DND-41 (cell line): Measurements from ENCODE around the gene DSCAM.
A peak's percentile ranks its signal among the peaks of the same experiment; 100 is the strongest.

ENCODE experiments used
- ATAC-seq: fragments of 200-7000 bp; cut with Tn5 transposase; 3 replicates; pipeline ENCODE4 v1.9.1; 2021; ENCODE audit warnings: low read depth; ENCODE audit not compliant: insufficient read depth
- DNase-seq: peaks from one replicate; pipeline ENCODE4 v3.0.0-alpha.2; 2020
- H2AFZ ChIP-seq: 2 replicates; pipeline ENCODE4 v1.6.0; 2012; ENCODE audit warnings: low read depth, low read length
- H3K27ac ChIP-seq: 2 replicates; pipeline ENCODE4 v1.5.1; 2012; ENCODE audit warnings: low read length, inconsistent platforms
- H3K27me3 ChIP-seq: fragments of 200-600 bp; sonication (generic); 2 replicates; pipeline ENCODE4 v1.6.0; 2012; ENCODE audit warnings: low read length, mild to moderate bottlenecking, inconsistent platforms; ENCODE audit not compliant: insufficient read depth, poor library complexity
- H3K36me3 ChIP-seq: 2 replicates; pipeline ENCODE4 v1.5.1; 2012; ENCODE audit warnings: low read length, inconsistent platforms; ENCODE audit not compliant: insufficient read depth
- H3K4me1 ChIP-seq: 2 replicates; pipeline ENCODE4 v1.5.1; 2012; ENCODE audit warnings: mild to moderate bottlenecking, low read length; ENCODE audit not compliant: insufficient read depth
- H3K4me2 ChIP-seq: 2 replicates; pipeline ENCODE4 v1.6.0; 2012; ENCODE audit warnings: mild to moderate bottlenecking, moderate library complexity, low read length, inconsistent platforms; ENCODE audit not compliant: insufficient read depth
- H3K4me3 ChIP-seq, 2 experiments: fragments of 200-600 bp in 1 of 2; shearing (Covaris generic) in 1 of 2; 2 replicates each; pipeline ENCODE4 v1.5.1; 2012 to 2016; ENCODE audit warnings: inconsistent platforms in 2 of 2, low read length in 2 of 2, mild to moderate bottlenecking in 2 of 2, low read depth in 1 of 2, moderate library complexity in 1 of 2
- H3K79me2 ChIP-seq: 2 replicates; pipeline ENCODE4 v1.6.0; 2012; ENCODE audit warnings: low read length, inconsistent platforms; ENCODE audit not compliant: insufficient read depth
- H3K9ac ChIP-seq: 2 replicates; pipeline ENCODE4 v1.6.0; 2012; ENCODE audit warnings: low read depth, mild to moderate bottlenecking, inconsistent platforms, low read length, moderate library complexity
- H3K9me3 ChIP-seq: 2 replicates; pipeline ENCODE4 v1.5.1; 2012; ENCODE audit warnings: low read length, moderate library complexity, mild to moderate bottlenecking, inconsistent platforms; ENCODE audit not compliant: insufficient read depth, severe bottlenecking
- H4K20me1 ChIP-seq: 2 replicates; pipeline ENCODE4 v1.6.0; 2012; ENCODE audit warnings: low read length; ENCODE audit not compliant: insufficient read depth
- EZH2 ChIP-seq: IDR thresholded peaks from 3 replicates; pipeline ENCODE4 v1.6.1; 2012; ENCODE audit warnings: borderline replicate concordance, low read depth, mild to moderate bottlenecking, moderate library complexity, low read length, inconsistent platforms; ENCODE audit not compliant: severe bottlenecking
- TF ChIP-seq, protein P1 (sequence below): IDR thresholded peaks from 2 replicates; pipeline ENCODE4 v1.5.1; 2012; ENCODE audit warnings: borderline replicate concordance, low read length, moderate library complexity, mild to moderate bottlenecking; ENCODE audit not compliant: poor library complexity, severe bottlenecking; ENCODE audit errors: extremely low read depth

The DSCAM gene

DNA sequence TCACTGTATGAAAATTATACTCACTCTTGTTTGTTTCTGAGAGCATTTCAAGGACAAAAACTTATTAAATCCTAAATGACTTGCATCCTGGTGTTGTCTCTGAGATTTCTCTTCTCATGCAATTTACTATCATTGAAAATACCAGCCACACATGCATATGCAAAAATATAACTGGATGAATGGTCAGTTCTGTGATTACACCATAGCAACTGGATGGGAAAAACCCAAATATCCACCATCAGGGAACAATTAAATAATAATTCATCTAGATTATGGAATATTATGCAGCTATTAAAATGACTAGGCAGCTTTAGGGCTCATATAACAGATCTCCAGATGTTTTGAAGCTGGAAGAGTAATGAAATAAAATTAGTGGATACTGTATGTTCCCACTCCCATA is 11.6 kb upstream of the DSCAM start:
- Histone ChIP-seq H3K9me3 (no peaks in the 10 kb centered on the region), H3K4me1 (no peaks in the 10 kb centered on the region), H3K27ac (no peak overlapping the region), H3K4me3 (no peak overlapping the region), H3K4me2 (no peak overlapping the region), H3K36me3 (no peaks in the 10 kb centered on the region), H2AFZ (no peak overlapping the region), H3K79me2 (no peaks in the 10 kb centered on the region), H3K9ac (no peak overlapping the region), H3K27me3 (peaks cover 7% of the 10 kb centered on the region), H4K20me1 (no peaks in the 10 kb centered on the region)
- DNase-seq = no peak
- ATAC-seq = no peak
- TF ChIP-seq, protein P1, sequence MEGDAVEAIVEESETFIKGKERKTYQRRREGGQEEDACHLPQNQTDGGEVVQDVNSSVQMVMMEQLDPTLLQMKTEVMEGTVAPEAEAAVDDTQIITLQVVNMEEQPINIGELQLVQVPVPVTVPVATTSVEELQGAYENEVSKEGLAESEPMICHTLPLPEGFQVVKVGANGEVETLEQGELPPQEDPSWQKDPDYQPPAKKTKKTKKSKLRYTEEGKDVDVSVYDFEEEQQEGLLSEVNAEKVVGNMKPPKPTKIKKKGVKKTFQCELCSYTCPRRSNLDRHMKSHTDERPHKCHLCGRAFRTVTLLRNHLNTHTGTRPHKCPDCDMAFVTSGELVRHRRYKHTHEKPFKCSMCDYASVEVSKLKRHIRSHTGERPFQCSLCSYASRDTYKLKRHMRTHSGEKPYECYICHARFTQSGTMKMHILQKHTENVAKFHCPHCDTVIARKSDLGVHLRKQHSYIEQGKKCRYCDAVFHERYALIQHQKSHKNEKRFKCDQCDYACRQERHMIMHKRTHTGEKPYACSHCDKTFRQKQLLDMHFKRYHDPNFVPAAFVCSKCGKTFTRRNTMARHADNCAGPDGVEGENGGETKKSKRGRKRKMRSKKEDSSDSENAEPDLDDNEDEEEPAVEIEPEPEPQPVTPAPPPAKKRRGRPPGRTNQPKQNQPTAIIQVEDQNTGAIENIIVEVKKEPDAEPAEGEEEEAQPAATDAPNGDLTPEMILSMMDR = no peak
- no peak for TF ChIP-seq EZH2

DNA sequence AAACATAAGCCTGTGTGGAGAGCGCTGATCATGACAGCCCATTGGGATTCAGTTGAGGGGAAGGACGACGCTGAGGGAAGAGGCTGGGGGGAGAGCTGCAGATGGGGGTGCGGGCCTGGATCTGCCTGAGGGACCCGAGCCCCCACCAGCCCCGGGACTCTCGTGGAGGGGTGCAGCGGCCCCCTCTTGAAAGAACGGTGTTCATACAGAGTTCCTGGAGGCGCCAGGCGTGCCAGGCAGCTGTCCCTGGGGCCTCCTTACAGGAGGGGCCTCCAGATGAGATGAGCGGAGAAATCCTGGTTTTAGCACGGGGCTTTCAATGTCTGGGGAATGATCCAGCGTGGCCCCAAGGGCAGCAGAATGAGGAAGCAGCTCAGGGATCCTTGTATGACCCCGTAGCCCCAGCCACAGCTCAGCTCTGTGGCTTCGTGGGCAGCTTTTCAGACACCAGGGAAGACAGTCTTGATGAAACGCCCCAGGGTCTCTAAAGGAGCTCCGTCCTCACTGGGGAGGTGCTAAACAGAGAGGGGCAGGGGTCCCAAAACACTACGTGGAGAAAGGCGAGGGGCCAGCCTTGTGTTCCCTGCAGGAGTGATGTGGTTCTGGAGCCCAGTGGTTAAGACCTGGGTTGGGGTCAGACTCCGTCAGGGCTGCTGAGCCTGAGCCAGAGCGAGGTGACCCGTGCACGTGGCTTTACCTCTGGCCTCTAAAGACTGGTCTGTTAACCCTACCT is 7.2 kb upstream of the DSCAM start:
- Histone ChIP-seq H3K4me1 (no peaks in the 10 kb centered on the region), H3K9me3 (no peaks in the 10 kb centered on the region), H3K79me2 (no peaks in the 10 kb centered on the region), H3K27ac (no peak overlapping the region), H3K9ac (no peak overlapping the region), H3K4me2 (no peak overlapping the region), H4K20me1 (no peaks in the 10 kb centered on the region), H2AFZ (no peak overlapping the region), H3K4me3 (no peak overlapping the region), H3K27me3 (peaks cover 7% of the 10 kb centered on the region), H3K36me3 (no peaks in the 10 kb centered on the region)
- TF ChIP-seq, protein P1 = no peak
- no peak for TF ChIP-seq EZH2
- ATAC-seq (no peak), DNase-seq (no peak)

GRCh38 chr21:40852563-40852962 is 5.6 kb upstream of the DSCAM start:
- H3K36me3 ChIP-seq = no peaks in the 10 kb centered on the region
- H4K20me1 ChIP-seq = no peaks in the 10 kb centered on the region
- no peaks in the 10 kb centered on the region for H3K79me2 ChIP-seq
- no peaks in the 10 kb centered on the region for H3K9me3 ChIP-seq
- H3K27me3 ChIP-seq = peaks cover 4% of the 10 kb centered on the region
- ATAC-seq = no peak
- no peak for DNase-seq
- no peaks in the 10 kb centered on the region for H3K4me1 ChIP-seq
- H3K27ac ChIP-seq = no peak overlapping the region
- no peak overlapping the region for H3K4me3 ChIP-seq
- H3K9ac ChIP-seq = no peak overlapping the region
- H2AFZ ChIP-seq = no peak overlapping the region
- TF ChIP-seq, protein P1 = peak; percentile 34
- TF ChIP-seq EZH2 = no peak
- no peak overlapping the region for H3K4me2 ChIP-seq
